Stimulated activated CD4-positive, alpha-beta T cell treated with anti-CD3 and anti-CD28 coated beads, Interleukin-12 subunit alpha, Interleukin-12 subunit beta, amount 100 ng/mL, for 4 hours (primary cell): ENCODE results near the gene DNAJC30.
"Not testable (repeated sequence)": the region's sequence is repeated elsewhere in the genome, so short reads cannot be mapped to it uniquely, and the experiment has no call there.

Experiments used
- DNase-seq: peaks from one replicate; pipeline ENCODE4 v3.0.0-alpha.2; 2020

Gene DNAJC30

DNA sequence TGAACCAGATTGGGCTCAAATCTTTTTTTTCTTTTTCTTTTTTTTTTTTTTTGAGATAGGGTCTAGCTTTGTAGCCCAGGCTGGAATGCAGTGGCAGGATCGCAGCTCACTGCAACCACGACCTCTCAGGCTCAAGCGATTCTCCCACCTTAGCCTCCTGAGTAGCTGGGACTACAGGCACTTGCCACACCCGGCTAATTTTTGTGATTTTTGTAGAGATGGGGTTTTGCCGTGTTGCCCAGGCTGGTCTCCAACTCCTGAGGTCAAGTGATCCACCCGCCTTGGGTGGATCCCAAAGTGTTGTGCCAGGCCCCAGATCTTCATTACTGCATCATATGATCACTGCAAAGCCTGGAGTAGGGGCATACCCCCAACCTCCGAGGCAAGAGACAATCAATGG is 2.8 kb downstream of the DNAJC30 start:
- DNase-seq: no peak

DNA sequence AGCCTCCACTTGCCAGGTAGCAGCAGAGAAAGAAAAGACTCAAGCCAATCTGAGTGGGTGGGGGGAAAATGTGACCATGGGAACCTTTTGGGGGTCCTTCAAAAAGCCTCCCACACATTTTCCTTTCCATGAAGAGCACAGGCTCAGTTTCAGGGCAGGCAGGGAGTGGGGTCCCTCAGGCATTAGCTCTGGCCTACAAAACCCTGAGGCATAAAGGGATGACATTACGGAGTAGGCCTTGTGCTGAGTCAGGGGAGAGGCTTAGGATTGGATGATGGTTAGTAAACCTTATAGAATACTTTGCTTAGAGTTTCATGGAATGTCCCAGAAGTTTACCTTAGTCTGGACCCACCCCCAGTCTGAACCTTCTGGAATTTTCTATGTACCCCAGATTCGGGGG is 3.5 kb downstream of the DNAJC30 start:
- no peak for DNase-seq

DNA sequence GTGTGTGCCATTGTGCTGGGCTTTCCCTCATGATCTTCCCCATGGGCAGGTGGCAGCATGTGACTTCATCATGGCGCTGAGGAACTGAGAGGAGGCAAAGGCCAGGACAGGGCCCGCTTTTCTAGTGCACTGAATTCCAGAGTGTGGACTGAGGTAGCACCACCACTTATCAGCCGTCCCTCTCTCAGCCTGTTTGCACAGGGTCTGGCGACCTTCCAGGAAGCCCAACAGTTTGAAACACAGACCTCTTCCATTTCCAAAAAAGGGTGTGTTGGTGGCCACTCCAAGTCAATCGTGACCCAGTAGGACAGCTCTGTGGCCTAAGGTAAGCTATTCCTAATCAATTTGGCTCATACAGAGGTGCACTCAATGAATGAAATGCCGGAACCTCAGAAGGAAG is 4.4 kb downstream of the DNAJC30 start:
- DNase-seq: no peak

DNA sequence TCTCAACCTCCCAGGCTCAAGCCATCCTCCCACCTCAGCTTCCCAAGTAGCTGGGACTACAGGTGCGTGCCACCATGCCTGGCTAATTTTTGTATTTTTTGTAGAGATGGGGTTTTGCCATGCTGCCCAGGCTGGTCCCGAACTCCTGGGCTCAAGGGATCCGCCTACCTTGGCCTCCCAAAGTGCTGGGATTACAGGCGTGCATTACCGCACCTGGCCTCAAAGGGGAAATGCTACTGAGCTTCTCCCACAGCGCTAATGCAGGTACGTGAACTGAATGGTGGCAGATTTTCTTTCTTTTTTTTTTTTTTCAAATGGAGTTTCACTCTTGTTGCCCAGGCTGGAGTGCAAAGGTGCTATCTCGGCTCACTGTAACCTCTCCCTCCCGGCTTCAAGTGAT is 7.2 kb downstream of the DNAJC30 start:
- not testable (repeated sequence) for DNase-seq

DNA sequence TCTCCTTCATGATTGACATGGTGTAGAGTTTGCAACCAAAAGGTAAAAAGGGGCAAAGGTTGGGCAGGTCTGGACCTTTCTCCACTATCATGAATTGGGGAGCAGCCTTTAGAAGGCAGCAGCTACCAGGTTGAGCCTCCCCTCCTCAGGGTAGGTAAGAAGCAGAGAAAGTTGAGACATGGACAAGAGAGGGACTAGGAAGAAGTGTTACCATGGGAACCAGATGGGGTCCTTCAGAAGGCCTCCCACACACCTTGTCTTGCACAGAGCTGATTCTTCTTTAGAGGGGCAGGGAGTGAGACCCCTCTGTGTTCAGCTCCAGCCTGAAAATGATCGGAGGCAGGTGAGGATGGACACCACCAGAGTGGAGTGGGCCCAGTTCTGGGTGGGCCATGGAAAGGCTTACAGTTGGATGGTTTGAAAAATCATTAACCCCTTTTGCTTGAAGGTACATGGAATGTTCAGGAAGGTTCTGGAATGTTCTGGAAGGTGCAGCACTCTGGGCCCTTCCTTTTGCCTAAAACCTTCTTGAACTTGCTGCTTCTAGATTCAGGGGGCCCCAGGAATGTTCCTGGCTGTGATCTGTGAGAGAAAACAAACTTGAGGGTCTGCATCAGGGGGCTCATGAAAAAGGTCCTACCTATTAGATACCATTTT is 8.7 kb downstream of the DNAJC30 start:
- no peak for DNase-seq

DNA sequence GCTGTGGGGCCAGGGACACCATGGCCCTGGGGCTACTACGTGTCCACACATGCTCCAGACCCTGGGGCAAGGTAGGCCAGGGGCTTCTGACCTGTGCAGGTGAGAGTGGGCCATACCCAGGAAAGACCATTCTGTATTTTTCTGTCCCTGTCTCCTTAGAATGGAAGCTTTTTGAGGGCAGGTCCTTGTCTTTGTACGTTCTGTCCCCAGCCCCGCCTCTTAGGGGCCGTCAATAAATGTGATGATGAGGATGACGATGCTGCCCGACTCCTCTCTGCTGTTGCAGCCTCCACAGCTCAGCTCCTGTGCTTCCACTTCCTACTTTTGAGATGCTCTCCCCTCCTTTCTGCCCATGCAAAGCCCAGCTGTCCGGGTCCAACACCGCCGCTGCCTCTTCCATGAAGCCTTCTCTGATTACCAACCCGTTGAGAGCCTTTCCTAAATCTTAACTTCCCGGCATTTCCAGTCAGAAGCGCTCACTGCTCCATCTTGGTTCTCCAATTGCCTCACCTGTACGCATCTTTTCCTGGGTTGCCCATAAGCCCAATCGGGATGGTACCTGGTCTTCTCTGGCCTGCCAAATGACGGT is 11.3 kb downstream of the DNAJC30 start:
- no peak for DNase-seq

DNA sequence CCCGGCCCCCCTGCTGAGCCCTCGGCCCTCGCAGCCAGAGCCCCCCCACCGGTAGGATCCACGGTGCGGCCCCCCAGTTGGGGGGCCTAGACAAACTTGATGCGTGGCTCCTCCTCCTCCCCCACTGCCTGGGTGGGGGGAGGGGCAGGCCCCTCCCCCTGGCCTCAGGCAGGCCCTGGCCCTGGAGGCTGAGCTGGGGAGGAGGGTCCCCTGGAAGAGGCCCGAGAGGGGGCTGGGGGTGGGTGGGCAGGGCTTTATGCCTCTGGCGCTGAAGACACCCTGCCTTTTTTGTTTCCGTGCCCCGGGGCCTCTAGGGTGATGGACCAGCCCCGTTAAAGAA is 12.0 kb downstream of the DNAJC30 start:
- no peak for DNase-seq

DNA sequence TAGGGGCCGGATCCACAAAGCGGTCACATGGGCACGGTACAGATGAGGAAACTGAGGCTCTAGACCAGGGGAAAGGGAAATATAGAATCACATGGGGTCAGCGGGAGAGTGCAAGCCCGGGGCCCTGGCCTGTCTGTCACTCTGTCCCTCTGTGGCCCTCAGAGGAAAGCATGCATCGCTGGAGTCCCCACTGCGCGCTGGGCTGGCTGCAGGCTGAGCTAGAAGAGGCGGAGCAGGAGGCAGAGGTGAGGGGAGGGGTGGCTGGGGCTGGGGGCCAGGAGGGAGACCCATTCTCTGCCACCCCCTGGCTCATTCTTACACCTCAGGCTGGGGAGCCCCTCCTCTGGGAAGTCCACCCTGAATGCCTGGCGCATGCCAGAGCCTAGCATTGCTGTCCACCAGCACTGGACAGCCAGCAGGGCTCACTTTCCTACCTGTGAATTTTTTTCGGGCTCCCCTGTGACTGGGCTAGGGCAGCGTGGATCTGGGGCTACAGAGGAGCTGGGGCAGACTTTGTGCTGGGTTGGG is 13.3 kb downstream of the DNAJC30 start:
- DNase-seq: no peak

DNA sequence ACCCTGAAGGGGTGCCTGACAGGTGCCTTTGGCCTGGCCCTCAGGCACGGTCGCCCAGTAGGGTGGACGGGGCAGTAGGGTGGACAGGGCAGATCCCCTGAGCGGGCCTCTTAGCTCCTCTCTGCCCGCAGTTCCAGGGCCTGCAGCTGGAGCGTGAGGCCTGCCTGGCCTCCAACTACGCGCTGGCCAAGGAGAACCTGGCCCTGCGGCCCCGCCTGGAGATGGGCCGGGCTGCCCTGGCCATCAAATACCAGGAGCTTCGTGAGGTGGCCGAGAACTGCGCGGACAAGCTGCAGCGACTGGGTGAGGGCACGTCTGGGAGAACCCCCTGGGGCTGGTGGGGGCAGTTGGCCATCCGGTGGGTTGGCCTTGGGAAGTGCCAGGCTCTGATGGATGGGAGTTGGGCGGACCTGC is 14.0 kb downstream of the DNAJC30 start:
- DNase-seq: no peak

DNA sequence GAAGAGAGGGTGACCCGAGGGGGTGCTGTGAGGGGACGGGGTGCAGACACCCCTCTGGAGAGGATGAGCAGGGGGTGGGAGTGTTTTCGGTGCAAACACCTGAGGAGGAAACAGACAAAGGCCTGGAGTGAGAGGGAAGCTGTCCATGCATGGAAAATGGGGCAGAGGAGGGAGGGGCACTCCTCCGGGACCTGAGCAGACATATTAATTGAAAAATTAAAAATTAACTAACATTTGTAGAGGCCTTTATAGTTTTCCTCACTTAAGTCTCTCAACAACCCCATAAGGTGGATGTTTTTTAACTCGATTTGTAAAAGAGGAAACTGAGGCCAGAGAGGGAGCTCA is 14.4 kb downstream of the DNAJC30 start:
- DNase-seq: no peak

DNA sequence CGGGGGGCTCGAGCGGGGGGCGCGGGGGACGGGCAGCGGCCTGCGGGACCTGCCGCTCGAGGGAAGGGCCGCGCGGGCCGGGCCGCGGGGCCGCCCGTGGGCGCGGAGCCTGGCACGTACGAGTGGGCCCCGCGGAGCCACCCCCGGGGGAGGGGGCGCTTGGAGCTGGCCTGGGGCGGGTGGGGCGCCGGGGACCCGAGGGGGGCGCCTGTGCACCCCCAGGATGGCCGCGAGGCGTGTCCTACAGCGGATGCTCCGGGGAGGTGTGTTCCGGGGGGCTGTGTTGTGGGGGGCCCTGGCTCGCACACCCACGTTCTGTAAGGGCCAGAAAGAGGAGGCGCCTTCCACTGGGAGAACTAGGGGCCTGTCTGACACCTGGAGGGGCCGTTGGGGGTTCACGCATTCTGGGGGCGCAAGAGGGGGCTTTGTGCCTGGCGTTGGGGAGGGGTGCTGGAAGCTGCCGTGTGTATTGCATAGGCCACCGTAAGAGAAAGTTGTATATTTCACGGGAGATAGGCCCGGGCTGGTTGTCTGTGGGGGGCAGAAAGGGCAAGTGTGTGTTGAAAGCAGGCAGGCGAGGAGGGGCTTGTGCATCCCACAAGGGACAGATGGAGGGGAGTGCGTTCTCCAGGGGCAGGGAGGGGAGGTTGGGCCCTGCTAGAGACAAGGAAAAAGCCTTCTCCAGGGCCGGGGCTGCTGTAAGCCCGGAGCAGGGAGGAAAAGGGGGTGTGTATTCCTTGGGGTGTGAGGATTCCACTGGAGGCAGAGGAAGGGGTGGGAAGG is 15.0 kb downstream of the DNAJC30 start:
- DNase-seq: no peak

DNA sequence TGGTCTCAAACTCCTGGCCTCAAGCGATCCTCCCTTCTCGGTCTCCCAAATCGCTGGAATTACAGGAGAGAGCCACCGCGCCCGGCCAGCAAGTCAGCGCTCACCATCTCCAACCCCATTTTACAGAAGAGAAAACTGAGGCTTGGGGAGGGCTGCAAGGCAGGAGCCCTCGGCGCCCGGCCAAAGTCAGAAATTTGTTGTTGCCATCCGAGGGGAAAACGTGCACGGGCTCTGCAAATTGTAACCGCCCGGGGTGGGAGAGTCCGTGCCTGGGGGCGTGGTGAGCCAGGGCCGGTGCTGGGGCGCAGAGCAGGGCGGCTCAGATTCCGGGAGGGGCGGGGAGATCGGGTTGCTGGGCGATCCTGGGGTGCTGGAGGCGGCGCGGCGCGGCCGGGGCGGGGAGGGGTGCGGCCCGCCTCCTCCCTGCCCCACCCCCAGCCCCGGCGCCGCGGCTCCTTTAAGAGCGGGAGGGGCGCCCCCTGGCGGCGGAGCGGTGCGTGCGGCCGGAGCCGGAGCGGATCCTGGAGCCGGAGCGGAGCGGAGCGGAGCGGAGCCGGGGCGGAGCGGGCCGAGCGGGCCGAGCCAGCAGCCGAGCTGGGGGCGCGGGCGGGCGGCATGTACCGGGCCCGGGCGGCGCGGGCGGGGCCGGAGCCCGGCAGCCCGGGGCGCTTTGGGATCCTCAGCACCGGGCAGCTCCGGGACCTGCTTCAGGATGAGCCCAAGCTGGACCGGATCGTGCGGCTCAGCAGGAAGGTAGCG is 15.7 kb downstream of the DNAJC30 start, which contains the start of gene VPS37D:
TSS of gene VPS37D (plus strand) at position 488 of the 759 bp plus-strand sequence. CDS start at position 616, 128 bp downstream.
- peak; percentile 95 for DNase-seq

DNA sequence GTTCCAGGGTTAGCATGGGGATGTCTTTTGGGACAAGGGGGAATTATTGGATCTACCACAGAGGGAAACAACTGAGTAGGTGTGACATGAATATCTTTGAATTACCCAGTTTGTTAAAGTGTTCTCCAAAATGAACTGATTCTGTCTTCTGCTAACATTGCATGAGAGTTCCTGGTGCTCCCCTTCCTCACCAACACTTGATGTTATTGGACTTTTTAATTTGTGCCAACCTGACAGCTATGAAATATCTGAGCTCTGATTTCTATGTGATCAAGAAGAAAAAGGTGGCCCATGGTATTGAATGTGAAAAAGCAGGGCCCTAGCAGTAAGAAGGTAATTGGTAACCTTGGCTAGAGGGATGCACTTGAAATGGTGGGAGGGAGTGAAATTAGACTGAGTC is 20.2 kb downstream of the DNAJC30 start:
- no peak for DNase-seq

DNA sequence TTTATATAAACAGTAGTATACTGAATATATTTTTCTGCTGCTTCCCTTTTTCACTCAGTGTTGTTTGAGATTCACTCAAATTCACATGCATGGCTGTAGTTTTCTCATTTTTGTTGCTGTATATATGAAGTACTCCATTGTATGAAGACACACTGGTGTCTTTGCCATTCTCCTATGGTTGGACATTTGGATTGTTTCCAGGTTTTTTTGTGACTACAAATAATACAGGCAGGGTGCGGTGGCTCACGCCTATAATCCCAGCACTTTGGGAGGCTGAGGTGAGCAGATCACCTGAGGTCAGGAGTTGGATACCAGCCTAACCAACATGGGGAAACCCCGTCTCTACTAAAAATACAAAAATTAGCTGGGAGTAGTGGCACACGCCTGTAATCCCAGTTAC is 22.7 kb downstream of the DNAJC30 start:
- DNase-seq: not testable (repeated sequence)

DNA sequence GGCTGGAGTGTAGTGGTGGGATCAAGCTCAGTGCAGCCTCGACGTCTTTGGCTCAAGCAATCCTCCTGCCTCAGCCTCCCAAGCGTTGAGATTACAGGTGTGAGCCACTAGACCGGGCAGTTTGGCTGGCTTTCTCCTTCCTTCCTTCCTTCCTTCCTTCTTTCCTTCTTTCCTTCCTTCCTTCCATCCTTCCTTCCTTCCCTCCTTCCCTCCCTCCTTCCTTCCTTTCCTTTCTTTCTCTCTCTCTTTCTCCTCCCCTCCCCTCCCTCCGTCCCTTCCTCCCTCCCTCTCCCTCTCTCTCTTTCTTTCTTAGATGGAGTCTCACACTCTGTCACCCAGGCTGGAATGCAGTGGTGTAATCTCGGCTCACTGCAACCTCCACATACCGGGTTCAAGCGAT is 23.3 kb downstream of the DNAJC30 start:
- no peak for DNase-seq

DNA sequence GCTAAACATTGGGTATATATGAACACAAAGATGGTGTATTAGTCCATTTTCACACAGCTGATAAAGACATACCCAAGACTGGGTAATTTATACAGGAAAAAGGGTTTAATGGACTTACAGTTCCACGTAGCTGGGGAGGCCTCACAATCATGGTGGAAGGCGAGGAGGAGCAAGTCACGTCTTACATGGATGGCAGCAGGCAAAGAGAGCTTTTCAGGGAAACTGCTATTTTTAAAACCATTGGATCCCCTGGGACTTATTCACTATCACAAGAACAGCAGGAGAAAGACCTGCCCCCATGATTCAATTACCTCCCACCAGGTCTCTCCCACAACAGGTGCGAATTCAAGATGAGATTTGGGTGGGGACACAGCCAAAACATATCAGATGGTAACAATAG is 27.9 kb downstream of the DNAJC30 start:
- DNase-seq: not testable (repeated sequence)

DNA sequence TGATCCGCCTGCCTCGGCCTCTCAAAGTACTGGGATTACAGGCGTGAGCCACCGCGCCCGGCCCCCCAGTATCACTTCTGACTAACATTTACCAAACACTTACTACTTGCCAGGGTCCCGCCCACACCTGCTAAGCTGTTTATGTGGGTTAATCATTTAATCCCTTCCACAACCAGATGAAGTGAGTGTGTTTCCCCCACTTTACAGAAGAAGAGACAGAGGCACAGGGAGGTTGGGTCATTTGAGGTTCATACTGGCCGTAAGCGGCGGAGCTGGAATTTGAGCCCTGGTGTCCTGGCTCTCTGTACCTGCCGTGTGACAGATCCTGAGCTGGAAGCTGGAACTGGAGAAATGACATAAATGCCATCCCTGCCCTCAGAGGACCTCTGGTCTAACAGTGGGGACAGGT is 30.7 kb downstream of the DNAJC30 start:
- no peak for DNase-seq

DNA sequence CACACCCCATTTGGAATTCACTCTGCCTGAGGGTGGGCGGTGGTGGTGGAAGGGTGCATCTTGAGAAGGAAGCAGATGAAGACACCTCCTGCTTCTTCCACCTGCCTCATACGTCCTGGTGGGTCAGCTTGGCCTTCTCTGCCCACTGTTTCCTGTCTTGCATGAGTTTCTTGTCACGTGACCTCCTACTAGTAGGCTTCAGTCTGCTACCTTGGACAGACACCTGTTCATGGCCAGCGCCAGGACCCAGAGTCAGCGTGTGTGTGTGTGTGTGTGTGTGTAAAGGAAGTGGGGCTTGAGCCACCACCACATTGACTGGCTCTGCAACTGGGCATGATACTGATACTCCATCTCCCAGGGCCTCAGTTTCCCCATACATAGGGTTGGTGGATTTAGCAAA is 32.7 kb downstream of the DNAJC30 start:
- no peak for DNase-seq

DNA sequence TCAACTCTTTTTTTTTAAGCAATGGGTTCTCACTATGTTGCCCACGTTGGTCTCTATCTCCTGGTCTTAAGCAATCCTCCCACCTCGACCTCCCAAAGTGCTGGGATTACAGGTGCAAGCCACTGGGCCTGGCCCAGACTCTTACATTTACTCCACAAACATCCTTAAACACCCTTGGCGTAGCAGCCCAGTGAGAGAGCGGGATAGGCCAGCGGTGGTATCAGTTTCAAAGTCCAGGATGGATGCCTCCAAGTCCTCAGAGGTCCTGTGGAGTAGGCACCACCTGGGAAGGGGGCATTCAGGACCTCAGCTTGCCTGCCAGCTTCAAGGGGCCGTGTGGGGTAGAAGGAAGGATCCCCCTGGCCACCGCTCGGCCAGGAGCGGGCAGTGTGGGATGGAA is 33.7 kb downstream of the DNAJC30 start:
- DNase-seq: no peak

DNA sequence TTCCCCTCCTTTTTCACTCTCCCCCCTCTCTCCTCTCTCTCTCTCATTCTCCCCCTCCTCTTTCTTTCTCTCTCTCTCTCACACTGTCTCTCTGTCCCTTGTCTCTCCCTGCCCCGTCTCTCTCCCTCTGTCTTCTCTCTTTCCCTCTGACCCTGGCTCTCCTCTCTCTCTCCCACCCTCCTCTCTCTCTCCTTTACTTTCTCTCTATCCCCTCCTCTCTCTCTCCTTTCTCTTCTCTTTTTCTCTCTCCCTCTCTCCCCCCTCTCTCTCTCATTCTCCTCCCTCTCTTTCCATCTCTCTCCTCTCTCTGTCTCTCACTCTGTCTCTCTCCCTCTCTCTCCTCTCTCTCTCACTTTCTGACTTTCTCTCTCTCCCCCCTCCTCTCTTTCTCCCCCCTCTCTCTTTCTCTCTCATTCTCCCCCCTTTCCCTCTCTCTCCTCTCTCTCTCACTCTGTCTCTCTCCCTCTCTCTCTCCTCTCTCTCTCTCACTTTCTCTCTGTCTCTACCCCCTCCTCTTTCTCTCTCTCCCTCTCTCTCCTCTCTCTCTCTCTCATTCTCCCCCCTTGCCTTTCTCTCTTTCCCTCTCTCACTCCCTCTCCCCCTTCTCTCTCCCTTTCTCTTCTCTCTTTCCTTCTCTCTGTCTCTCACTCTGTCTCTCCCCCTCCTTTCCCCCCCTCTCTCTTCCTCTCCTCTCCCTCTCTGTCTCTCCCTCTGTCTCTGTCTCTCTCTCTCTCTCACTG is 34.5 kb downstream of the DNAJC30 start:
- DNase-seq: no peak

DNA sequence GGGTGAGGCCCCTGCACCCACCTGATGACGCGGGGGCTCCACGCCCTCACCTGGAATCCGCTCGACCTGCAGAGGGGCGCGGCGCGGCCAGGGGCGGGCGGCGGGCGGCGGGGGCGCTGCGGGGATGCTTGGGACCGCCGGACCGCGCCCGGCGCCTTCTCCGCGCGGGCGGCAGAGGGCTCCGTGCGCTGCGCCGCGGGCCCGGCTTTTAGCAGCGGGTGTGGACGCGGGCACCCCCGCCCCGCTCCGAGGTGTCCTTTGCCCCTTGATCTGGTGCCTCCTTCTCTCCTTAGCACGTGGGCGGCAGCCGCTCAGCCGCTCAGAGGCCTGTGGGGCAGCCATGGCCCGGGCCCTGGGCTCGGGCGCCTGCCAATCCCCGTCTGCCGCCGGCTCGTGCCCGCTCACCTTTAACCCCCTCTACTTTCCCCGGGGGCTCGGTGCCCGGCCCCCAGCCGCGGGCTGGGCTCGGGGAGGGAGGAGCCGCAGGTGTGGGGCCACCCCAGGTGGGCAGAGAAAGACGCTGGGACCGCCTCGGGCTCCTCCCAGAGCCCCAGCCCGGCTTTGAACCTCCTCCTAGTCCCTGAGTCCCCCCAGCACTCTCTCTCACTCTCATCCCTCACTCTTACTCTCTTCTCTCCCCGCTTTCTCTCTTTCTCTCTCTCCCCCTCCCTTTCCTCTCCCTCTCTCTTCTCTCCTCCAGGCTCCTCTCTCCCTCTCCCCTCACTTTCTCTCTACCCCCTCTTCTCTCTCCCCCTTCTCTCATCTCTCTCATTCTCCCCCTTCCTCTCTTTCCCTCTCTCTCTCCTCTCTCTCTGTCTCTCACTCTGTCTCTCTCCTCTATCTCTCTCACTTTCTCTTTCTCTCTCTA is 35.3 kb downstream of the DNAJC30 start:
- DNase-seq: peak; percentile 25
